Fibroblast of peridontal ligament (primary cell): ENCODE results near the gene ADCY1.

Source experiments
- DNase-seq: peaks from one replicate; pipeline ENCODE4 v3.0.0-alpha.2; 2010; ENCODE audit errors: extremely low read depth

The ADCY1 gene

DNA sequence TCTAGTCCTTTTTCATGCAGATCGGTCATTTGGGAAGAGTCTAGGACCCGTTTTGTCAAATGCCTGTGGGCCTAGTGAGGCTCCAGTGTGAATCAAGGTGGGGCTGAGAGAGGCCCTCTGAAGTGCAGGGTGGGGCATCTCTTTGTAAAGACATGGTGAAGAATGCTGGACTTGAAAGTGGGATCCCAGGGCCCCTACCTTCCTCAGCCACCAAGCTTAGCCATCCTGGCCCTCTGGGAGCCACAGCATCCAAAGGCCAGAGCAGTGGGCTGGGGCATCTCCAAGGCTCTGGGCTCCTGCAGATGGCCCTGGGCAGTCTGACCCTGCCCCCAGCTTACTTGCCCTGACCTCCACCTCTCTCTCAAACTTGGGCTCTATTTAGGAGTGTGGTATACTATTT is 78.5 kb downstream of the ADCY1 start:
- DNase-seq: no peak

- no peak for DNase-seq
Observed at GRCh38 chr7:45653209-45653907, 79.2 kb downstream of the ADCY1 start.

DNA sequence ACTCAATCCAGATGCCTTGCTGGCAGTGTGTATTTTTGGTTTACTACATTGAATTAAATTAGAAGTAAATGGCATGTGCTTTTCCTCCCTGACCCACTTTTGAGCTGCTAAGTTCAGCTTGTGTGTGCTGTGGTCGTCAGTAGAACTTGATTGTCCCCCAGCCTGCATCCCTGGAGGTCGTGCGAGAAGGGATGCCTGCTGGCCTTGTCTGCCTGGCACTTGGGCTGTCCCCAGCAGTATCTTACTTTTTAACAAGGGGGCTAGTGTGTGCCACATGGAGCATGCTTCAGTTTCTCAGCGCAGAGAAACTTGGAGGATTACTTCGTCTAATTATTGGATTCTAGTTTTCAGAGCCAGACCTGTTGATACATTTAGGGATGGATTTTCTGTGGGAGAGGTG is 80.2 kb downstream of the ADCY1 start:
- DNase-seq: no peak

- DNase-seq: no peak
Observed at GRCh38 chr7:45655539-45655938, 81.4 kb downstream of the ADCY1 start.

- DNase-seq: no peak
Observed at GRCh38 chr7:45656431-45656830, 82.3 kb downstream of the ADCY1 start.

- no peak for DNase-seq
Observed at GRCh38 chr7:45657136-45657889, 83.1 kb downstream of the ADCY1 start.

DNA sequence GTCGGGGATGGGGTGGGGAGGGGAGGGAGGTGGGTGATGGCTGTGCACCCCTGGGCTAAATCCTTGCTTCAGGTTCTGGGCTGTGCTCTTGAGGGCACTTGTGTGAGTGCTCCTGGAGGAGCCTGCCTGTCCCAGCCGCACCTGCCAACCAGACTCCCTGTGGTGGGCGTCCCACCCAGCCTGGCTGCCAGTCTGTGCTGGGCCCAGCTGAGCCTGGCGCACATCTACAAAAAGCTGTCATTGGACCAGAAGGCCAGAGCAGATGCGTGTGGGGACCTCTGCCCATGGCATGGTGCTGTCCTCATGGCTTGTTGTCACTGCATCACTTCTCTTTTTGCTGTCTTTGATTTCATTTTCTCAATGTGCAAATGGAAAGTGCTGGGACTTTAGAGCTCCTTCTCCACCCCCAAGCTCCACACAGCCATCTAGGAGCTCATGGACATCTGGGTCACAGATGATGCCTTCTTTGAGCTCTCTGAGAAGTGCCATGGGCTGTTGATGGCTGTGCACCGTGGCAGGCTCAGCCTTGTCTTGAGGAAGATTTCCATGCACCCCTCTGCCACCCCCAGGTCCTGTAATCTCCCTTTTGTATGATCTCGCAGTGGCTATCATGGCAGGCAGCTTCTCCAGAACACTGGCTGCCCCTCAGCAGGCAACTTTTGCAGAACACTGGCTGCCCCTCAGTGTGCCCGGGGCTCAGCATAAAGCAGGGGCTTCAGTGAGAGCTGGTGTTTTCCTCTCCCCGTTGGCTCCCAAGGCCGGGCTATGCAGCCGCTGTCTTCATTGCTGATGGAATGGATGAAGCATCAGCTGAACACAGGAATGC is 83.9 kb downstream of the ADCY1 start:
- no peak for DNase-seq

- DNase-seq: no peak
Observed at GRCh38 chr7:45658716-45659495, 84.7 kb downstream of the ADCY1 start.

DNA sequence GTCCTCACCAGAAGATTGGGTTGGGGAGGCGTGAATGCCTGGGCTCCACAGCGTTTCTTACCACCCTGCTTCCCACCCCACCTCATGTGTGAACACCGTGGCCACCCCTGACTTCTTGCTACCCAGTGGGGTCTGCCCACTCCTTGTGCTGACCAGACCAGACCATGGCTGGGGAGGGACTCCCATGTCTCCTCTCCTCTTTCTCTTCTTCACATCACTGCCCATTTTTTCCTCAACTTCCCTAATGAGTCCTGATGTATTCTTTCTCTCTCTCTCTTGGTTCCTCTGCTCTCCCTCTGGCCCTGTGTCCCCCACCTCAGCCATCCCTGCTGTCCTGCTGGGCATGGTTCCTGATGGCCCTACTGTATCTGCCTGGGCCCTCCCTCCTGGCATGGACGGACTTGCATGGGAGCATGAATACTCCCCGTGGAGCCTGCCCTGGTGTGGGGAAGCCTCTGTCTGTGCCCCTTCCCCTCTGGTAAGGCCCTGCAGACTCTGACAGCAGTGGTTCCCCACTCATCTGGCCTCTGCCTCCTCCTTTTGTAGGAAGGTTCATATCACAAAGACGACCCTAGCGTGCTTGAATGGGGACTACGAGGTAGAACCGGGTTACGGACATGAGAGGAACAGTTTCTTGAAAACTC is 85.5 kb downstream of the ADCY1 start:
- DNase-seq: no peak

DNA sequence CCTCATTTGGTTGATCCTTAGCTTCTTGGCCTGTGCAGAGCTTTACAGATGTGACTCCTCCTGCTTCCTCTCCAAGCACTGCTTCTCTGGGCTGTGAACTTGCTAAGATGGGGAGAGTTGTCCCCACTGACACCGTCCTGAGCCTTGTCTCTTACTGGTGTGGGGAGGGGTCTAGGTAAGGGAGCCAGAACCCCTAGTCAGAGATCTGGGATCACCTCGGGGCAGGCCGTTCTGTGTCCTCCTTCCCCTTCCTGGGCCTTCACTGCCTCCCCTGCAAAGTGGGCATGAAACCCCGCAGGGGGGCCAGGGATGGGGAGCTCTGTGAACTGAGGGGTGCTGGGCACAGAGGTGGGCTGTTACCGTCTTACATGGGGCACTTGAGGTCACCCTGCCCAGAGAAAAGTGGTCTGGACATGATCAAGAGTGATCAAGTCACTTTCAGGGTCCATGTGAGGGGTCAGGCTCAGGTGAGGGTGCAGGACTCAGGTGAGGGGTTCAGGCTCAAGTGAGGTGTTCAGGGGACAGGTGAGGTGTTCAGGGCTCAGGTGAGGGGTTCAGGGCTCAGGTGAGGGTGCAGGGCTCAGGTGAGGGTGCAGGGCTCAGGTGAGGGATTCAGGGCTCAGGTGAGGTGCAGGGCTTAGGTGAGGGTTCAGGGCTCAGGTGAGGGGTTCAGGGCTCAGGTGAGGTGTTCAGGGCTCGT is 86.2 kb downstream of the ADCY1 start:
- no peak for DNase-seq

GRCh38 chr7:45660901-45661211 is 86.7 kb downstream of the ADCY1 start:
- DNase-seq: no peak

DNA sequence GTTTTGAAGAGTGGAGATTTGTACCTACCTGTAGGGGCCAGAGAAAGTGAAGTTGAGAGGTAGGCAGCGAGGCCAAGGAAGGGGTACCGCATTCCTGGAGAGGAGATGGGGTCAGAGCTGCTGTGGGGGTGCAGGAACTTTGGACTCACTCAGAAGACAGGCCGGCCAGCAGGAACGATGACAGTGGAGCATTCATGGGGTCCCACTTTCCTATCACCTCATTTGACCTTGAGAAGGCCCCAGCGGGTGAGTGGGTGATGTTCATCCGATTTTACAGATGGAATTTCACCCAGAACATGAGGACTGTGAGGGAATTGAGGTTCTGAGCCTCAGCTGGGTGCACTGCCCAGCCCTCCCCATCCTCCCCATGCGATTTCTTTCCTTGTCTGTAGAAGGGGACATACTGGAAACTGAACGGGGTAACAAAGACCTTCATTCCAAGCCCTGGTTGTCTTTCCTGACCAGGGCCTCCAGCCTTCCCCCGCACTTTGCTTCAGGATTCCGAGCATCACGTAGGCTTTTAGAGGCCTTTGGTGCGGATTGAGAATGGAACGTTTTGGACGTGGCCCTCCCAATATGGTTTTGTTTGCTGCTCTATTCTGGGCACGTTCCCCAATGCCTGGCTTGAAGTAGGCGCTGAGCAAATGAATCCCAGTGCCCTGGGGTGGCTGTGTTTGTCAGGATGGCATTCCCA is 87.3 kb downstream of the ADCY1 start:
- DNase-seq: no peak

GRCh38 chr7:45662018-45662417 is 87.8 kb downstream of the ADCY1 start:
- no peak for DNase-seq

DNA sequence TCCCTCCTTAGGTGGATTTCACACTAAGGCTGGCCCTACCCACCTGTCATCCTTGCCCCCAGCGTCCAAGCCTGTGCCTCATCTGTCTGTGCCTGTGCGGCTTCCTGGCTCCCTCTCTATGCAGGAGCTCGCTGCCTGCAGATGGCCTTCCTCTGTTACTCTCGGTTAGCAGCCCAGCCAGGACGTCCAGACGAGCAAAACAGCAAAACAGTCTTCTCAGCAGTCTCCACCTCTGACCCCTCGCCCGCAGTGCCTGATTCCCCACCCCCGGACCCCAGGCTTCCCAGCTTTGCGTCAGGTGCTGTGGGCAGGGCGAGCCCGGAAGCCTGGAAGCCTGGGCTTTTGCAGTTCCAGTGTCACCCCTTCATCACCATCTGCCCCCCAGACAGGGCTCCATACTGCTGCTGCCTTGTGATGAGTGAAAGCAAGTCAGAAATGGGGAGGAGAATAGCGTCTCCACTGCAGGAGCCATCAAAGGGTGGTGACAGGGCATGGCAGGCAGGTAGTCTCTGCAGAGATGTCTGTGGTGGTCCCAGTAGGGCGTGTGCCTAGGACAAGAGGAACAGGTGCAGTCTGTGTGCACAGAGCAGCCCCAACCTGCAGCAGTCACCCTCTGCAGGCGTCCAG is 88.5 kb downstream of the ADCY1 start:
- no peak for DNase-seq

DNA sequence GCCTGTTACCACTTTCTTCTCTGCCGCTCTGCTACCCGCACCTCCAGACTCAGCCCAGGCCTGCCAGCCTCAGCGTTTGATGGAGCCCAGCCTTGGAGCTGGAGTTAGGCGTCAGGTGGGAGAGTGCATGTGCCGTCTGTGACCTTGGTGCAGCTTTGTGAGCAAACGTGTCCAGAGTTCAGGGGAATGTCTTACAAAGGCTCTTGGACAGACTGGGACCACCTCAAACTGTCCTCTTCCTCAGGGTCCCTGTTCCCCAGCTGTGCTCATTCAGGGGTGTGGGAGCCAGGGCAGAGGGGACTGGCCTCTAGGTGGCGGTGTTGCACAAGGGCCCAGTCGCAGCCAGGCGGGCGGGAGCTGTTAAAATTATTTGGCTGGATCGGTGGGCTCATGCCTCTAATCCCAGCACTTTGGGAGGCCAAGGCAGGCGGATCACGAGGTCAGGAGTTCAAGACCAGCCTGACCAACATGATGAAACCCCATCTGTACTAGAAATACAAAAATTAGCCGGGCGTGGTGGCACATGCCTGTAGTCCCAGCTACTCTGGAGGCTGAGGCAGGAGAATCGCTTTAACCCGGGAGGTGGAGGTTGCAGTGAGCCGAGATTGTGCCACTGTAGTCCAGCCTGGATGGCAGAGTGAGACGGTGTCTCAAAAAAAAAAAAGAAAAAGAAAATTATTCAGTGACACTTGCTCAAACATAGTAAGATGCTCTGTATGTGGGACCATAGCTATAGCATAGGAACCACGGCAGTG is 89.2 kb downstream of the ADCY1 start:
- peak; percentile 13 for DNase-seq

DNA sequence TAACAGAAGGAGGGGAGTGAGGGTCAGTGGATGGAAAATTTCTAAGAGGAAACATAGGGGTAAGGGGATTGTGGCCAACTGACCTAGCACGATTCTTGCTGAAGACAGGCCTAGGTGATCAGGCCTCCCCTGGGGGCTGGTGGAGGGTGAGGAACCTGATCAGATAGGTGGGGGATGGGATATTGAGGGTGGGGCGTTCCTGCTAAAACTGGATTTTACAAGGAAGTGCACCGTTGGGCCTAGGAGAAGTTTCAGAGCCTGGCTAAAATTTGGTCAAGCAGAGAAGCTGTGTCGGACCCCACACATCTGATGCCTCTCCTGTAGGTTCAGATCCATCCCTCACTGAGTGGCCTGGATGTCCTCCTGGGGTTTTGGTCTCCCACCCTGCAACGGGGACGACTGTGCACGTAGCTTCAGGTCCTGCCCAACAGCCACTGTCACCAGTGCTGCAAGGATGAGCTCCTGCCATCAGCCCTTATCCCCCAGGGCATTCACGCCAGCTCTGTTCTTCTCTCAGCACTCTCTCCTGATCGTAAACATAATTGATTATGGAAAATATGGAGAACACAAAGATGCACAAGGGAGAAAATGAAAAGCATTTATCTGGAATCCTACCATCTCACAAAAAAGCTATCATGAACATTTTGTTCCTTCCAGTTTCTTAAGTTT is 89.9 kb downstream of the ADCY1 start:
- no peak for DNase-seq

- no peak for DNase-seq
Observed at GRCh38 chr7:45665172-45665571, 91.0 kb downstream of the ADCY1 start.

DNA sequence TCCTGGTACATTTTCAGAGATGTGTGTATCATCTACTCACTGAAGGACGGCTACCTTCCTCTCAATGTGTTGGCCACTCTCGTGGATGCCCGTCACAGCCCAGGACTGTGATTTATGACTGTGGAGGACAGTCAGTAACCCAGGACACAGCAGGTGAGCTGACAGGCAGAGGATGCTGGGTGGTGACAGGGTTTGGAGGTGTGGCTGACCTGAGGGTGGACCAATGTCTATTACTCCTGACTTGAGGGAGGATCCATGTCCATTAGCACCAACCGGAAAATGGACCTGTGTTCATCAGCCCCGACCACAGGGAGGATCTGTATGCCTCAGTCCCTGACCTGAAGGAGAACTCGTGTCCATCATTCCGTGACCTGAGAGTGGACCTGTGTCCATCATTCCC is 96.1 kb downstream of the ADCY1 start:
- no peak for DNase-seq

DNA sequence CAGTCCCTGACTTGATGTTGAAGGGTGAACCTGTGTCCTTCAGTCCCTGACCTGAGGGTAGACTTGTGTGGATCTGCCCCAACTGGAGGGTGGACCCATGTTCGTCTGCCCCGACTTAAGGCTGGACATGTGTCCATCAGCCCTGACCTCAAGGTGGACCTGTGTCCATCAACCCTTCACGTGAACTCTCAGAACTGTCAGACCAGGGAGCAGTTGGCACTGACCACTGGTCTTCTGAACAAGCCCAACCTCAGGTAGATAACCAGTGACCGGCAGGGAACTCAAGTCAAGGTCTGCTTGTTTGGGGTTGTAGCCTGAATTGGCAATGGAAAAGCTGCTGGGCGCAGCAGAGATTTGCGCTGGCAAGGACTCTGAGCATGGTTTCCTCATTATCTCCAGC is 96.5 kb downstream of the ADCY1 start:
- no peak for DNase-seq
